BJ (cell line): ENCODE measurements around the gene UBXN2A. TPM values are rescaled to one million over a fixed set of nuclear protein-coding genes. Genes with fewer than 3 reads are reported as not detected.

Experiments
- CTCF ChIA-PET: fragments of 350-600 bp; formaldehyde crosslinking; extraction: SDS; loops from one replicate; lab custom pipeline; 2021; ENCODE audit warnings: antibody characterized with exemption, inconsistent platforms; lab: Yijun Ruan, JAX
- POLR2A ChIA-PET: fragments of 300-600 bp; sonication (Branson Sonifier 250); formaldehyde crosslinking; extraction: SDS; loops from one replicate; lab custom pipeline; 2021; ENCODE audit warnings: antibody characterized with exemption; lab: Charles Lee
- DNase-seq: peaks from one replicate; pipeline ENCODE4 v3.0.0-alpha.2; 2011; ENCODE audit warnings: low read depth
- H3K27me3 ChIP-seq: 2 replicates; pipeline ENCODE4 v1.6.0; 2011; ENCODE audit warnings: low read length; ENCODE audit not compliant: control insufficient read depth, insufficient read depth
- H3K36me3 ChIP-seq: 2 replicates; pipeline ENCODE4 v1.5.1; 2011; ENCODE audit warnings: low read length; ENCODE audit not compliant: control insufficient read depth, insufficient read depth
- H3K4me3 ChIP-seq: 2 replicates; pipeline ENCODE4 v1.5.1; 2011; ENCODE audit warnings: low read depth, mild to moderate bottlenecking, control low read depth, low read length
- CTCF ChIP-seq: IDR thresholded peaks from 2 replicates; pipeline ENCODE4 v1.5.1; 2011; ENCODE audit warnings: low read depth, mild to moderate bottlenecking, control low read depth, inconsistent platforms, low read length, moderate library complexity; ENCODE audit not compliant: insufficient read depth
- polyA plus RNA-seq: library from polyadenylated mRNA; depleted of rRNA; stranded (reverse); fragments of >200 nt; gene quantifications from 2 replicates; pipeline ENCODE4 v1.2.3, GENCODE V29; 2011

UBXN2A gene
- polyA plus RNA-seq, 1 experiment, result 5.8 TPM

- Histone ChIP-seq H3K27me3 (no peaks in the 10 kb centered on the region), H3K4me3 (no peak overlapping the region), H3K36me3 (no peaks in the 10 kb centered on the region)
- no peak for TF ChIP-seq CTCF
- DNase-seq, result no peak
- CTCF ChIA-PET, result no interaction called here
- POLR2A ChIA-PET, result no interaction called here
These were observed 24.9 kb upstream of the UBXN2A start for GRCh38 chr2:23915327-23915726.

GRCh38 chr2:23916727-23917405 lies 23.4 kb upstream of the UBXN2A start:
- no peak for DNase-seq
- Histone ChIP-seq H3K4me3 (no peak overlapping the region), H3K27me3 (no peaks in the 10 kb centered on the region), H3K36me3 (no peaks in the 10 kb centered on the region)
- CTCF ChIA-PET, result no interaction called here
- POLR2A ChIA-PET, result no interaction called here
- TF ChIP-seq CTCF, result no peak

- no peak for TF ChIP-seq CTCF
- POLR2A ChIA-PET, result no interaction called here
- Histone ChIP-seq H3K27me3 (no peaks in the 10 kb centered on the region), H3K36me3 (no peaks in the 10 kb centered on the region), H3K4me3 (no peak overlapping the region)
- CTCF ChIA-PET, result no interaction called here
- no peak for DNase-seq
These were observed 21.3 kb upstream of the UBXN2A start for GRCh38 chr2:23918837-23919489.

- Histone ChIP-seq H3K4me3 (peak overlapping the region; percentile 75), H3K27me3 (no peaks in the 10 kb centered on the region), H3K36me3 (no peaks in the 10 kb centered on the region)
- TF ChIP-seq CTCF, result no peak
- DNase-seq, result no peak
- POLR2A ChIA-PET, result no interaction called here
- CTCF ChIA-PET, result interaction anchor here (0.6 to 4.8 kb wide), 7 partner anchors 13 to 1780 kb away, joined by 3 to 44 read pairs (median 3); partner anchors contain the start of gene TP53I3
These were observed 15.5 kb upstream of the UBXN2A start for GRCh38 chr2:23924589-23925359.
